Upper lobe of right lung (tissue), 1 donor: ENCODE results near the gene PCNT. TPM values are rescaled to one million over a fixed set of nuclear protein-coding genes. Genes with fewer than 3 reads are reported as not detected.
"Not testable (repeated sequence)": the region's sequence is repeated elsewhere in the genome, so short reads cannot be mapped to it uniquely, and the experiment has no call there.

ENCODE experiments used
- ATAC-seq: fragments of 200-7000 bp; cut with Tn5 transposase; one replicate; pipeline ENCODE4 v1.9.1; 2020; ENCODE audit warnings: mild to moderate bottlenecking, moderate library complexity
- DNase-seq: peaks from one replicate; pipeline ENCODE4 v3.0.0-alpha.2; 2020
- H3K27ac ChIP-seq: fragments of 200-600 bp; one replicate; pipeline ENCODE4 v1.8.0; 2022
- H3K27me3 ChIP-seq: fragments of 200-600 bp; one replicate; pipeline ENCODE4 v1.8.0; 2022; ENCODE audit warnings: mild to moderate bottlenecking
- H3K36me3 ChIP-seq: fragments of 200-600 bp; one replicate; pipeline ENCODE4 v1.8.0; 2022
- H3K4me1 ChIP-seq: fragments of 200-600 bp; one replicate; pipeline ENCODE4 v1.8.0; 2022
- H3K4me3 ChIP-seq: fragments of 200-600 bp; one replicate; pipeline ENCODE4 v1.8.0; 2022; ENCODE audit warnings: mild to moderate bottlenecking
- H3K9me3 ChIP-seq: fragments of 200-600 bp; one replicate; pipeline ENCODE4 v1.8.0; 2022
- intact Hi-C: fragments of 100-400 bp; cut with DNase I; formaldehyde crosslinking; loops from one replicate; pipeline ENCODE4 v1.11.0; 2022
- total RNA-seq: library from RNA; stranded (reverse); fragmentation: NEBNext Ultra II Directional; extraction: Animal tissue kit (Norgen Biotek cat#: 25700); gene quantifications from one replicate; pipeline ENCODE4 v1.2.1, GENCODE V29; 2021
- TF ChIP-seq, protein P1 (sequence below): fragments of 200-600 bp; IDR thresholded peaks from one replicate; pipeline ENCODE4 v1.8.0; 2022; ENCODE audit warnings: antibody characterized with exemption
- donor health status: DM: no; HTN: yes; CAD: no; lungs with severe emphysema.

PCNT gene
- total RNA-seq, 1 donor from 2014 or later, result 29.3 TPM

DNA sequence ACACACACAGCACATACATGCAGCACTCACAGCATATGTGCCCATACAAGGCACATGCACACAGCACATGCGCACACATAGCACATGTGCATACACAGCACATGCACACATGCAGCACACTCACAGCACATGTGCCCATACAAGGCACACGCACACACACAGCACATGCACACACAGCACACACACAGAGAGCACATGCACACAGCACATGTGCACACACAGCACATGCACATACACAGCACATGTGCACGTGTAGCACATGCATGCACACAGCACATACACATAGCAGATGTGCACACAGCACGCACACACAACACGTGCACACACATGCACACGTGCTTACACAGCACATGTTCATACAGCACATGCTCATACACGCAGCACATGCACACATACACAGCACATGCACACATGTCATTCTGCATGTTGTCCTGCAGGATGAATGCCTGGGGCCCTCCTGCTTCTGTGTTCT lies 48.1 kb downstream of the PCNT start:
- Histone ChIP-seq H3K27ac (no peak overlapping the region), H3K9me3 (no peaks in the 10 kb centered on the region), H3K4me1 (peaks cover 7% of the 10 kb centered on the region), H3K36me3 (peaks cover 15% of the 10 kb centered on the region), H3K4me3 (no peak overlapping the region), H3K27me3 (no peaks in the 10 kb centered on the region)
- intact Hi-C loops, result no loop called here
- TF ChIP-seq, protein P1, sequence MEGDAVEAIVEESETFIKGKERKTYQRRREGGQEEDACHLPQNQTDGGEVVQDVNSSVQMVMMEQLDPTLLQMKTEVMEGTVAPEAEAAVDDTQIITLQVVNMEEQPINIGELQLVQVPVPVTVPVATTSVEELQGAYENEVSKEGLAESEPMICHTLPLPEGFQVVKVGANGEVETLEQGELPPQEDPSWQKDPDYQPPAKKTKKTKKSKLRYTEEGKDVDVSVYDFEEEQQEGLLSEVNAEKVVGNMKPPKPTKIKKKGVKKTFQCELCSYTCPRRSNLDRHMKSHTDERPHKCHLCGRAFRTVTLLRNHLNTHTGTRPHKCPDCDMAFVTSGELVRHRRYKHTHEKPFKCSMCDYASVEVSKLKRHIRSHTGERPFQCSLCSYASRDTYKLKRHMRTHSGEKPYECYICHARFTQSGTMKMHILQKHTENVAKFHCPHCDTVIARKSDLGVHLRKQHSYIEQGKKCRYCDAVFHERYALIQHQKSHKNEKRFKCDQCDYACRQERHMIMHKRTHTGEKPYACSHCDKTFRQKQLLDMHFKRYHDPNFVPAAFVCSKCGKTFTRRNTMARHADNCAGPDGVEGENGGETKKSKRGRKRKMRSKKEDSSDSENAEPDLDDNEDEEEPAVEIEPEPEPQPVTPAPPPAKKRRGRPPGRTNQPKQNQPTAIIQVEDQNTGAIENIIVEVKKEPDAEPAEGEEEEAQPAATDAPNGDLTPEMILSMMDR, result no peak
- no peak for DNase-seq
- ATAC-seq, result no peak

DNA sequence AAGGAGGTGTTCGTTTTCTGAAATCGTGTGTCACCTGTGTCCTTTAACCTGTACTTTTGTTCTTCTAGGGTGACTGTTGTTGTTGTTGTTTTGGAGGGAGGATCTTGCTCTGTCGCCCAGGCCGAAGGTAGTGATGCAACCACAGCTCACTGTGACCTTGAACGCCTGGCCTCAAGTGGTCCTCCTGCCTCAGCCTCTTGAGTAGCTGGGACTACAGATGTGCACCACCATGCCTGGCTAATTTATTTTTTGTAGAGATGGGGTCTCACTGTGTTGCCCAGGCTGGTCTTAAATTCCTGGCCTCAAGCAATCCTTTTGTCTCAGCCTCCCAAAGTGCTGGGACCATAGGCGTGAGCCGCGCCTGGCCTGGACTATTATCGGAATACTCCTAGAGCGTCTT lies 49.0 kb downstream of the PCNT start:
- H3K36me3 ChIP-seq, DNase-seq, H3K4me3 ChIP-seq, H3K9me3 ChIP-seq, H3K4me1 ChIP-seq, H3K27ac ChIP-seq, H3K27me3 ChIP-seq, intact Hi-C loops, ATAC-seq: not testable (repeated sequence)

DNA sequence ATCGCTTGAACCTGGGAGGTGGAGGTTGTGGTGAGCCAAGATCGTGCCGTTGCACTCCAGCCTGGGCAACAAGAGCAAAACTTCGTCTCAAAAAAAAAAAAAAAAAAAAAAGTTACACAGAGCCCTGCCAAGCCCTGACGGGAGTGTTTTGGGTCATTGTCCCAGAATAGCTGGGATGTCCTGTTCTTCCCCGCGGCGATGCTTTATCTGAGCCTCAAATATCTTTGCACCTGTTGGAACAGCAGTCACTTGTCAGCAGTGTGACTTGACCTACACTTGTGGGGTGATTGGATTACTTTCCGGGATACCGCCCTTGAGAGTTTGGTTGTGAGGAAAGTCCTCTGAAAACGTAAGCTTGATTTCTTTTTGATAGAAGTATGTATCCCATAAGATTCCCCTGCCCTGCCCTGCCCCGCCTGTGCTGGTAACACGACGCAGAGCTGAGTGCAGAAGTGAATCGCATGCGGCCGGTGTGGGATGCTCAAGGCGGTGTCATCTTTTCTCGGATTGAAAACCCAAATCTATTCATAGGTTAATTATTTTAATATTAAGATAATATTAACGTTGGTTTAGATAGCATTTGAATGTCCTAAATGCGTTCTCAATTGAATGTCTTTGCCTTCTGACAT lies 50.9 kb downstream of the PCNT start:
- no peaks in the 10 kb centered on the region for H3K36me3 ChIP-seq
- H3K4me3 ChIP-seq, result no peak overlapping the region
- TF ChIP-seq, protein P1, result no peak
- no peak for ATAC-seq
- DNase-seq, result no peak
- no peaks in the 10 kb centered on the region for H3K4me1 ChIP-seq
- no peaks in the 10 kb centered on the region for H3K9me3 ChIP-seq
- H3K27ac ChIP-seq, result no peak overlapping the region
- intact Hi-C loops, result no loop called here
- no peaks in the 10 kb centered on the region for H3K27me3 ChIP-seq

DNA sequence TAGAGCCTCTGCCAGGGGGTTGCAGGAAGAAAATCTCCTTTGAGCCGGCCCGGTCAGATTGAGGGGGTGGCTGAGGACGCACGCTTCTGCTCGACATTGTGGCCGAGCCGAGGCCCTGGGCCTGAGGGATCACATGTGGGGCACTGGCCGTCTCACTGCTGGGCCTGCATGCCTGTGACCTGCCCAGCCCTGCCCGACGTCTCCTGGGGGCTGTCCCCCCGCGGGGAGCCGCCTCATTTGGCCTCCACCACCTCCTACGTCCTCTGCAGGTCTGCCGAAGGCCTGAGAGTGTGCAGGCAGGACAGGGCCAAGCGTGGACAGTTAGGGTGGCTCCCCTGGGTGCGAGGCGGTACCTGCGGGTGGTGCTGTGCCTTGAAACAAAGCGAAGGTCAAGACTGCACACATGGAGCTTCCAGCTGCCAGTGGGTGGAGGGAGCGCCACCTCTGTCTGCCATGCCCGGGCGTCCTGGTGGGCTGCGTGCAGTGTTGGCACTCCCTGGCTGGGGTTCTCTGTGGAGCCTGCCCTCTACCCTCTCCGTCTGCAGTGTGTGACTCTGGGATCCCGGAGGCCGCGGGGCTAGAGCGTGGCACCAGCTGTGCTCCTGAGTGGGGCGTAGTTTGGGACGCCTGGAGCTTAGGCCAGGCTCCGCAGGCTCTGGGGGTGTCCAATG lies 51.7 kb downstream of the PCNT start:
- TF ChIP-seq, protein P1, result no peak
- DNase-seq (no peak), ATAC-seq (peak; percentile 27)
- Histone ChIP-seq H3K4me3 (no peak overlapping the region), H3K4me1 (no peaks in the 10 kb centered on the region), H3K27ac (no peak overlapping the region), H3K9me3 (no peaks in the 10 kb centered on the region), H3K36me3 (no peaks in the 10 kb centered on the region), H3K27me3 (no peaks in the 10 kb centered on the region)
- intact Hi-C loops, result no loop called here

DNA sequence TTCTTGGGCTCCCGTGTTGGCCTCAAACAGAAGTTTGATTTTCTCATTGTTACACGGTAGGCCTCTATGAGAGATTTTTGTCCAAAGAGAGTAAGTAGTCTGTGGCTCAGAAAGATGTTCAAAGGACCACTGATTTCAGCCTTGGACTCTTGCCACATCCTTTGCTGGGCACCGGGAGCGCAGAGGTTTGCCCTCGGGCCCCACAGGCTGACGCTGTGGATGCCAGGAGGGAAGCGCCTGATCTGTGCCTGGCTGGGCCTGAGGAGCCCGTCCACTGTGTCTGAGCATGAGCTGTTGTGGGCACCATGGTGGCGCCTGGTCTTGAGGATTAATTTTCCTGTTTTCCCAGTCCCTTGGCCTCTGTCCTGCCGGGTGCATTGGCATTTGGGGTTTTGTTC lies 52.3 kb downstream of the PCNT start:
- Histone ChIP-seq H3K4me3 (no peak overlapping the region), H3K27me3 (no peaks in the 10 kb centered on the region), H3K27ac (no peak overlapping the region), H3K4me1 (no peaks in the 10 kb centered on the region), H3K9me3 (no peaks in the 10 kb centered on the region), H3K36me3 (no peaks in the 10 kb centered on the region)
- no peak for ATAC-seq
- no peak for DNase-seq
- TF ChIP-seq, protein P1, result no peak
- intact Hi-C loops, result no loop called here

DNA sequence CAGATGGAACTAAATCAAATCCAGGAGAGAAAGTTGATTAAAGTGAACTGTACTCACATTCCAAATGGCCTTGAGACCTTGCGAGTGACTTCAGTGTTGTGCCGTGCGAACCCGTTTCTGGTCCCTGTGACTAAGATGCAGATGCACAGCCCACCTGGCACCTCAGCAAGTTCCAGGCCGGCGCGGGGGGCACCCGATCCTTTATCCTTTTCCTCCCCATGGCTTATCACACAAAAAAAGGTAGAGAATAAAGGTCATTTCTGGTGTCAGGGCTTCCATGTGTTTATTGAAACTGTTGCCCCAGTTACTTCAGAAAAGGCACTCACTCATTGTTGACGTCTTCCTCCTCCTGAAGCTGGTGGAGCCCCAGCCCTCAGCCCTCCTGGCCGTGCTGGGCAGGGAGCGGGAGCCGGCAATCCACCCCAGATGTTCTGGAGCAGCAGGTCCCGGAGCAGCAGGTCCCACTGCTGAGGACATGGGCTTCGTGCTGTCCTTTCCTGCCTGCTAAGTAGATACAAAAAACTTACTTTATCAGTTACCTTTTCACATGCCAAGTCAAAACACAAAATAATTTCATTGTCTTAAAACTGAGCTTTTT lies 53.0 kb downstream of the PCNT start:
- Histone ChIP-seq H3K4me1 (no peaks in the 10 kb centered on the region), H3K36me3 (no peaks in the 10 kb centered on the region), H3K27ac (no peak overlapping the region), H3K27me3 (no peaks in the 10 kb centered on the region), H3K4me3 (no peak overlapping the region), H3K9me3 (no peaks in the 10 kb centered on the region)
- ATAC-seq, result no peak
- no peak for DNase-seq
- TF ChIP-seq, protein P1, result no peak
- intact Hi-C loops, result no loop called here
